GM12891 (cell line): Measurements from ENCODE around the gene TENT4B.

Experiments used
- PAX5 ChIP-seq: IDR thresholded peaks from 2 replicates; pipeline ENCODE4 v1.6.1; 2011; ENCODE audit warnings: low read length, moderate library complexity, mild to moderate bottlenecking; ENCODE audit not compliant: insufficient read depth, severe bottlenecking
- POLR2A ChIP-seq: IDR thresholded peaks from 2 replicates; pipeline ENCODE4 v1.6.1; 2011; ENCODE audit warnings: low read depth, low read length, control low read depth
- POLR2AphosphoS5 ChIP-seq: IDR thresholded peaks from 2 replicates; pipeline ENCODE4 v1.6.1; 2011; ENCODE audit warnings: low read depth, low read length, control low read depth
- POU2F2 ChIP-seq: IDR thresholded peaks from 2 replicates; pipeline ENCODE4 v1.6.1; 2011; ENCODE audit warnings: low read depth, mild to moderate bottlenecking, control low read depth, low read length, moderate library complexity
- SPI1 ChIP-seq: IDR thresholded peaks from 2 replicates; pipeline ENCODE4 v1.6.1; 2011; ENCODE audit warnings: low read depth, low read length, control low read depth
- TAF1 ChIP-seq: IDR thresholded peaks from 2 replicates; pipeline ENCODE4 v1.6.1; 2011; ENCODE audit warnings: low read depth, low read length, control low read depth

- TF ChIP-seq POLR2A (no peak), POLR2AphosphoS5 (no peak), TAF1 (no peak), POU2F2 (no peak), SPI1 (no peak), PAX5 (no peak)
These were observed 102.4 kb downstream of the TENT4B start for GRCh38 chr16:50255538-50255937.
